GM12878 (cell line): ENCODE results near the gene SEL1L3. TPM values are rescaled to one million over a fixed set of nuclear protein-coding genes. Genes with fewer than 3 reads are reported as not detected.

ENCODE experiments used
- ATAC-seq: fragments of 200-7000 bp; cut with Tn5 transposase; 3 replicates; pipeline ENCODE4 v1.9.1; 2020; ENCODE audit warnings: mild to moderate bottlenecking, moderate library complexity
- BruUV-seq: library from RNA; stranded (reverse); fragments of 400-500 nt; replicated peaks from 2 replicates; lab custom pipeline; 2021; lab: Mats Ljungman, UMichigan
- CTCF ChIA-PET: fragments of 300-600 bp; sonication (Branson Sonifier 250); formaldehyde crosslinking; extraction: SDS; loops from one replicate; lab custom pipeline; 2021; ENCODE audit warnings: inconsistent platforms; lab: Yijun Ruan, JAX
- POLR2A ChIA-PET: fragments of 350-600 bp; formaldehyde crosslinking; extraction: SDS; loops from one replicate; lab custom pipeline; 2021; ENCODE audit warnings: inconsistent platforms; lab: Charles Lee
- RAD21 ChIA-PET: fragments of 300-600 bp; sonication (Branson Sonifier 250); formaldehyde crosslinking; loops from one replicate; lab custom pipeline; 2023; ENCODE audit warnings: antibody characterized with exemption; ENCODE audit not compliant: unreplicated experiment; lab: Charles Lee
- SMC1A ChIA-PET: fragments of 300-600 bp; sonication (Branson Sonifier 250); formaldehyde crosslinking; loops from one replicate; lab custom pipeline; 2023; ENCODE audit not compliant: unreplicated experiment, uncharacterized antibody; lab: Charles Lee
- DNase-seq: peaks from one replicate; pipeline ENCODE4 v3.0.0-alpha.2; 2011; ENCODE audit warnings: low read depth, low spot score
- FAIRE-seq: peaks from 3 replicates; lab custom pipeline; 2011; peaks lifted over from hg19 to GRCh38; lab: Jason Lieb, UNC
- H2AFZ ChIP-seq: 2 replicates; pipeline ENCODE4 v1.6.0; 2011; ENCODE audit warnings: low read depth, low read length, control low read depth; ENCODE audit not compliant: control insufficient read depth
- H3K27ac ChIP-seq: 2 replicates; pipeline ENCODE4 v1.5.1; 2011; ENCODE audit warnings: control low read depth; ENCODE audit not compliant: control insufficient read depth, insufficient read depth
- H3K27me3 ChIP-seq, 2 experiments: replicated peaks in 1 of 2; 2 replicates each; pipeline versions ENCODE4 v1.6.0 to v1.6.1; 2011; ENCODE audit warnings: low read length in 1 of 2; ENCODE audit not compliant: control insufficient read depth in 2 of 2, insufficient read depth in 2 of 2
- H3K36me3 ChIP-seq, 2 experiments: 2 replicates each; pipeline ENCODE4 v1.5.1; 2011; ENCODE audit warnings: low read length in 1 of 2; ENCODE audit not compliant: control insufficient read depth in 2 of 2, insufficient read depth in 2 of 2
- H3K4me1 ChIP-seq: 2 replicates; pipeline ENCODE4 v1.6.1; 2011; ENCODE audit warnings: mild to moderate bottlenecking, low read length, moderate library complexity, mixed read lengths; ENCODE audit not compliant: control insufficient read depth, insufficient read depth
- H3K4me2 ChIP-seq: 2 replicates; pipeline ENCODE4 v1.6.0; 2011; ENCODE audit warnings: control low read depth; ENCODE audit not compliant: control insufficient read depth, insufficient read depth
- H3K4me3 ChIP-seq: fragments of 200-600 bp; sonication (generic); 2 replicates; pipeline ENCODE4 v1.5.1; 2016
- H3K79me2 ChIP-seq: 2 replicates; pipeline ENCODE4 v1.6.0; 2011; ENCODE audit warnings: low read length; ENCODE audit not compliant: control insufficient read depth, insufficient read depth
- H3K9ac ChIP-seq: 2 replicates; pipeline ENCODE4 v1.8.0; 2011; ENCODE audit warnings: low read length, control low read depth, mixed read lengths; ENCODE audit not compliant: control insufficient read depth, insufficient read depth
- H3K9me3 ChIP-seq: replicated peaks from 3 replicates; pipeline ENCODE4 v1.5.1; 2011; ENCODE audit warnings: mild to moderate bottlenecking, low read length; ENCODE audit not compliant: control insufficient read depth, insufficient read depth
- H4K20me1 ChIP-seq: 2 replicates; pipeline ENCODE4 v1.6.0; 2011; ENCODE audit not compliant: control insufficient read depth, insufficient read depth
- CHD1 ChIP-seq: IDR thresholded peaks from 2 replicates; pipeline ENCODE4 v1.6.1; 2012; ENCODE audit warnings: low read depth, low read length, improper control_type of control experiment
- CHD2 ChIP-seq: IDR thresholded peaks from 2 replicates; pipeline ENCODE4 v1.6.1; 2011; ENCODE audit warnings: low read depth, low read length, improper control_type of control experiment, borderline replicate concordance
- HDAC6 ChIP-seq: fragments of 200-600 bp; sonication (generic); IDR thresholded peaks from one replicate; pipeline ENCODE4 v1.8.0; 2017; ENCODE audit warnings: antibody characterized with exemption; ENCODE audit not compliant: unreplicated experiment
- HDGF ChIP-seq: fragments of 450-650 bp; IDR thresholded peaks from 2 replicates; pipeline ENCODE4 v1.6.1; 2016; ENCODE audit warnings: antibody characterized with exemption
- IKZF2 ChIP-seq, 2 experiments: fragments of 450-650 bp; IDR thresholded peaks; 2 replicates each; pipeline ENCODE4 v1.6.1; 2017; ENCODE audit warnings: mild to moderate bottlenecking in 2 of 2, moderate library complexity in 2 of 2
- KDM1A ChIP-seq: fragments of 200-600 bp; sonication (generic); IDR thresholded peaks from 2 replicates; pipeline ENCODE4 v1.6.1; 2016; ENCODE audit warnings: borderline replicate concordance
- MEF2A ChIP-seq: IDR thresholded peaks from 2 replicates; pipeline ENCODE4 v1.6.1; 2011; ENCODE audit warnings: low read depth, mild to moderate bottlenecking, low read length, moderate library complexity; ENCODE audit not compliant: insufficient read depth
- MEF2B ChIP-seq: fragments of 450-650 bp; IDR thresholded peaks from 2 replicates; pipeline ENCODE4 v1.6.1; 2018; ENCODE audit warnings: mild to moderate bottlenecking, moderate library complexity; ENCODE audit not compliant: partially characterized antibody, poor library complexity, severe bottlenecking
- MTA2 ChIP-seq: fragments of 450-650 bp; IDR thresholded peaks from 2 replicates; pipeline ENCODE4 v1.6.1; 2016; ENCODE audit warnings: low read depth, mild to moderate bottlenecking, moderate library complexity
- NBN ChIP-seq: fragments of 450-650 bp; IDR thresholded peaks from 2 replicates; pipeline ENCODE4 v1.6.1; 2016
- PBX3 ChIP-seq: IDR thresholded peaks from 2 replicates; pipeline ENCODE4 v1.6.1; 2011; ENCODE audit warnings: mild to moderate bottlenecking, low read depth, low read length, moderate library complexity; ENCODE audit not compliant: insufficient replicate concordance
- POU2F2 ChIP-seq: IDR thresholded peaks from 3 replicates; pipeline ENCODE4 v1.6.1; 2011; ENCODE audit warnings: low read depth, mild to moderate bottlenecking, low read length, borderline replicate concordance
- RCOR1 ChIP-seq: conservative IDR thresholded peaks from 2 replicates; pipeline ENCODE4 v1.6.1; 2012; ENCODE audit warnings: low read depth, low read length, improper control_type of control experiment
- SPI1 ChIP-seq: IDR thresholded peaks from 2 replicates; pipeline ENCODE4 v1.6.1; 2011; ENCODE audit warnings: low read depth, mild to moderate bottlenecking, low read length, moderate library complexity, borderline replicate concordance; ENCODE audit not compliant: insufficient read depth
- SRF ChIP-seq, 2 experiments: IDR thresholded peaks; 2 replicates each; pipeline ENCODE4 v1.6.1; 2011; ENCODE audit warnings: low read depth in 2 of 2, low read length in 2 of 2, mild to moderate bottlenecking in 1 of 2, moderate library complexity in 1 of 2
- YBX1 ChIP-seq: fragments of 450-650 bp; IDR thresholded peaks from 2 replicates; pipeline ENCODE4 v1.6.1; 2016; ENCODE audit warnings: antibody characterized with exemption
- YY1 ChIP-seq: IDR thresholded peaks from 2 replicates; pipeline ENCODE4 v1.6.1; 2011; ENCODE audit warnings: low read depth, mild to moderate bottlenecking, low read length
- ZBTB4 ChIP-seq: fragments of 450-650 bp; formaldehyde crosslinking; IDR thresholded peaks from 2 replicates; pipeline ENCODE4 v1.4.0; 2022; ENCODE audit warnings: mild to moderate bottlenecking, moderate library complexity
- WGBS: methylation state at CpG from one replicate; pipeline ENCODE4 v1.1.6; 2016; ENCODE audit warnings: low lambda C conversion rate; ENCODE audit not compliant: insufficient replicate concordance, insufficient coverage; ENCODE audit errors: missing lambda C conversion rate; 5-methylcytosine and 5-hydroxymethylcytosine counted together
- in situ Hi-C: fragments of 300-500 bp; cut with MboI; formaldehyde crosslinking; loops from 9 replicates; pipeline ENCODE4 v1.14.3; 2018; ENCODE audit warnings: mixed read lengths
- intact Hi-C: fragments of 100-400 bp; cut with micrococcal nuclease; formaldehyde crosslinking; loops from one replicate; pipeline ENCODE4 v1.14.2; 2022; ENCODE audit not compliant: unreplicated experiment
- polyA plus RNA-seq, 11 experiments: library from polyadenylated mRNA; depleted of rRNA in 4 of 11; unstranded in 6 of 11; stranded (reverse) in 5 of 11; fragments of >200 nt; fragmentation: Nextera tagmentation in 4 of 11; fragmentation: Illumina TruSeq in 1 of 11; extraction: Ambion mirVana in 4 of 11; extraction: Trizol in 1 of 11; gene quantifications; 1 replicate in 1 of 11; 2 replicates in 10 of 11; pipeline versions ENCODE4 v1.2.1 to v1.2.3, GENCODE V29; 2011 to 2016; ENCODE audit warnings: inconsistent platforms in 2 of 11, missing spikeins in 2 of 11, low read depth in 1 of 11
- total RNA-seq, 4 experiments: library from RNA; depleted of rRNA in 3 of 4; stranded (reverse); fragments of >200 nt in 3 of 4; fragmentation: Illumina TruSeq in 1 of 4; extraction: Trizol in 1 of 4; gene quantifications; 2 replicates each; pipeline versions ENCODE4 v1.2.1 to v1.2.3, GENCODE V29; 2013 to 2021
- TF ChIP-seq, protein P1 (sequence below): fragments of 450-650 bp; IDR thresholded peaks from 2 replicates; pipeline ENCODE4 v1.6.1; 2016; ENCODE audit warnings: mild to moderate bottlenecking

The SEL1L3 gene
- total and polyA plus RNA-seq, 10 of the 15 experiments (the other 5 are each of a cell fraction or from before 2014, with no cell fraction given): 20.4 to 82.2 (median 47.3) TPM

DNA sequence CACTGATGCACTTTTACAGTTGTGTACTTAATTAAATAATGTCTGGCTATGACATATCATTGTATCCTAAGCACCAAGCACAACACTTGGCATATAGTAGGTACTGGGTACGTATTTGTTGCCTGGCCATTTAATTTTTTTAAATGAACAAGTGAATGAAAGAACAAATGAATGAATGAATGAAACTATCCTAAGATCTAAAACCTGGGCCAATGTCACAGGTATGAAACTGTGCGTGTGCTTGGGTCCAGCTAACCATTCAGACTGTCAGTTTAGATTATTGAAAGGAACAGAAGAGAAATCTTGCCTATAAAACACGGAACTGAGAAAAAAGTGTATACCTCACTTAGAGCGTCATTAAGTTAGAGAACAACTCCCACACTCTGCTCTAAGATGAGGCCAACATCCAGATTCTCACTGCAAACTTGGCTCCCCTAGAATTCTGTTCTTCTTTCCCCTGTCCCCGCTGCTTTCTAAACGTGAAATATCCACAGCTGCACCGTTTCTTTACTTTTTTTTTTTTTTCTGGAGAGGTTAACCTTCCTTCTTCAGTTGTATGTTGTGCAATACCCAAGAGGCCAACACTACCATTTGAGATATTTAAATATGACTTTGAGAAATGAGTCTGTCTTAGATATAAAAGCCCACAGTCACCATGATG, 17.3 kb upstream of the SEL1L3 start:
- intact Hi-C loops: no loop called here
- Histone ChIP-seq H3K27ac (peak overlapping the region; percentile 53; the same call in 1 of the 2 replicates), H2AFZ (no peak overlapping the region), H3K9me3 (peaks cover 3% of the 10 kb centered on the region; the same call in 2 of the 3 replicates), H3K79me2 (no peaks in the 10 kb centered on the region), H3K27me3 (no peaks in the 10 kb centered on the region), H4K20me1 (no peaks in the 10 kb centered on the region), H3K4me3 (no peak overlapping the region), H3K4me2 (peak overlapping the region; percentile 10; the same call in 1 of the 2 replicates), H3K4me1 (peaks cover 66% of the 10 kb centered on the region), H3K9ac (no peak overlapping the region), H3K36me3 (no peaks in the 10 kb centered on the region)
- peak; percentile 47 for FAIRE-seq
- no peak for DNase-seq
- SMC1A ChIA-PET: interaction anchor here (0.6 to 6.3 kb wide), 7 partner anchors 10 to 322 kb away, joined by 3 to 35 read pairs (median 5); no protein-coding TSS in a partner anchor
- in situ Hi-C loops: no loop called here
- POLR2A ChIA-PET: interaction anchor here (1.4 kb wide), 1 partner anchor 22 kb away, joined by 4 read pairs; no protein-coding TSS in a partner anchor
- BruUV-seq: no TSS peak
- CTCF ChIA-PET: no interaction called here
- peak; percentile 83 for ATAC-seq
- RAD21 ChIA-PET: interaction anchor here (0.6 to 3.1 kb wide), 2 partner anchors 15 to 38 kb away, joined by 3 to 10 read pairs; no protein-coding TSS in a partner anchor
- 76% methylated on average over 7 of the region's 7 CpGs for WGBS
- no peak for TF ChIP-seq YBX1
- TF ChIP-seq MTA2: peak; percentile 88
- peak; percentile 80; the same call in 1 of the 2 replicates for TF ChIP-seq NBN
- no peak for TF ChIP-seq ZBTB4
- TF ChIP-seq KDM1A: no peak
- TF ChIP-seq CHD1: no peak
- no peak for TF ChIP-seq HDGF
- peak; percentile 93 for TF ChIP-seq SPI1
- TF ChIP-seq MEF2A: no peak
- TF ChIP-seq YY1: 0 out of 2 replicates have a peak, but pooled peaks have one; percentile 25
- TF ChIP-seq POU2F2: peak; percentile 16; the same call in 1 of the 3 replicates
- TF ChIP-seq IKZF2 (IDR thresholded peaks at IDR 0.05): peak; percentile 52 to 61; a peak in 2 of 4 replicates
- TF ChIP-seq, protein P1, sequence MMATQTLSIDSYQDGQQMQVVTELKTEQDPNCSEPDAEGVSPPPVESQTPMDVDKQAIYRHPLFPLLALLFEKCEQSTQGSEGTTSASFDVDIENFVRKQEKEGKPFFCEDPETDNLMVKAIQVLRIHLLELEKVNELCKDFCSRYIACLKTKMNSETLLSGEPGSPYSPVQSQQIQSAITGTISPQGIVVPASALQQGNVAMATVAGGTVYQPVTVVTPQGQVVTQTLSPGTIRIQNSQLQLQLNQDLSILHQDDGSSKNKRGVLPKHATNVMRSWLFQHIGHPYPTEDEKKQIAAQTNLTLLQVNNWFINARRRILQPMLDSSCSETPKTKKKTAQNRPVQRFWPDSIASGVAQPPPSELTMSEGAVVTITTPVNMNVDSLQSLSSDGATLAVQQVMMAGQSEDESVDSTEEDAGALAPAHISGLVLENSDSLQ: peak; percentile 84
- no peak for TF ChIP-seq RCOR1
- TF ChIP-seq SRF (IDR thresholded peaks at IDR 0.05; ENCODE audit: low read depth in 2 of 2, low read length in 2 of 2): no peak
- peak; percentile 49 for TF ChIP-seq MEF2B
- TF ChIP-seq PBX3: peak; percentile 19
- no peak for TF ChIP-seq HDAC6
- TF ChIP-seq CHD2: peak; percentile 52; the same call in 1 of the 2 replicates
